ENCODE measurements around the gene TLCD4.

Gene TLCD4

DNA sequence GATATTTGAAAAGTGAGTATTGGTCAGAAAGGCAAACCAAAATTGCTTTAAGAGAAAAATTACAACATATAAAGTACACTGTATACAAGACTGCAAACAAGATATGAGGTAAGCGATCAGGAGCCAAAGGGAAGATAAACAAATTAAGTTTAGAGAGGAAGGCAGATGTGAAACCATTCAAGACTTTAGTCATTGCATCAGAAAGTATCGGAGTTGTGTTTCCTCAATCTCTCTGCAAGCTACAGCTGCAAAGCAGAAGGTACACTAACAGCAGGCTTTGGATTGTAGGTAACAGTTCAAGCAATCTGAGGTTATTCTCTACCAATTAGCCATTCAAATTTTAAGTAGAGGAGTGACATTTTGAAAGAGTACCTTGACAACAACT lies 21.3 kb upstream of the TLCD4 start:
- no peak for DNase-seq (ENCODE audit: low read depth)
- no peak overlapping the region for H3K4me3 ChIP-seq (ENCODE audit: control insufficient read depth, low read depth, low read length)
- TF ChIP-seq, protein P1, sequence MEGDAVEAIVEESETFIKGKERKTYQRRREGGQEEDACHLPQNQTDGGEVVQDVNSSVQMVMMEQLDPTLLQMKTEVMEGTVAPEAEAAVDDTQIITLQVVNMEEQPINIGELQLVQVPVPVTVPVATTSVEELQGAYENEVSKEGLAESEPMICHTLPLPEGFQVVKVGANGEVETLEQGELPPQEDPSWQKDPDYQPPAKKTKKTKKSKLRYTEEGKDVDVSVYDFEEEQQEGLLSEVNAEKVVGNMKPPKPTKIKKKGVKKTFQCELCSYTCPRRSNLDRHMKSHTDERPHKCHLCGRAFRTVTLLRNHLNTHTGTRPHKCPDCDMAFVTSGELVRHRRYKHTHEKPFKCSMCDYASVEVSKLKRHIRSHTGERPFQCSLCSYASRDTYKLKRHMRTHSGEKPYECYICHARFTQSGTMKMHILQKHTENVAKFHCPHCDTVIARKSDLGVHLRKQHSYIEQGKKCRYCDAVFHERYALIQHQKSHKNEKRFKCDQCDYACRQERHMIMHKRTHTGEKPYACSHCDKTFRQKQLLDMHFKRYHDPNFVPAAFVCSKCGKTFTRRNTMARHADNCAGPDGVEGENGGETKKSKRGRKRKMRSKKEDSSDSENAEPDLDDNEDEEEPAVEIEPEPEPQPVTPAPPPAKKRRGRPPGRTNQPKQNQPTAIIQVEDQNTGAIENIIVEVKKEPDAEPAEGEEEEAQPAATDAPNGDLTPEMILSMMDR (IDR thresholded peaks at IDR 0.05; ENCODE audit: control insufficient read depth, insufficient read depth, low read depth, low read length, missing control alignments): no peak

DNA sequence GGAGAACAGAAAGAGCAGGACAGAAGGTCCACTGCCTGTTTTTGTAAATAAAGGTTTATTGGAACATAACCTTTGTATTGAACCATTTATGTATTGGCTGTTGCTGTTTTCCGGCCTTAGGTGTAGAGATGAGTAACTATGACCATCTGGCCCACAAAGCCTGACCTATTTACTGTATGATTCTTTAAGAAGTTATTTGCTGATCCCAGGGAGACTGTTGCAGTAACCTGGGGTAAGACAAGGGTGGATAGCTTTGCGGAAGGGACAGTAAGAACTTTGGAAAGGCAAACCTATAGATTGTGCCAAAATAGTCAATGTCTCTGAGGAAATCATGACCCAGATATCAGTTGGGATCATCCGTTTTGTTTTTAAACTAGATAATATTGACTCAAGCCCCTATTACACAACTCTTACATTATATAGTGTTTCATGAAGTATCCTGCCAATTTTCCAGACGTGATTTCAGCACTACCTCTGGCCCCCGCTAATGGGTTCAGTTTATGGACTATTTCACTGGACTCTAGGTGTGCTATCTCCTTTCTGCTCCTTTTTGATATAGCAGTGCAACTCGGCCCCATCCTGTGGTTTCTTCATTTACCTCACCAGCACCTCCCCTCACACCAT lies 20.8 kb upstream of the TLCD4 start:
- H3K4me3 ChIP-seq (ENCODE audit: control insufficient read depth, low read depth, low read length): no peak overlapping the region
- TF ChIP-seq, protein P1 (IDR thresholded peaks at IDR 0.05; ENCODE audit: control insufficient read depth, insufficient read depth, low read depth, low read length, missing control alignments): no peak
- DNase-seq (ENCODE audit: low read depth): no peak

DNA sequence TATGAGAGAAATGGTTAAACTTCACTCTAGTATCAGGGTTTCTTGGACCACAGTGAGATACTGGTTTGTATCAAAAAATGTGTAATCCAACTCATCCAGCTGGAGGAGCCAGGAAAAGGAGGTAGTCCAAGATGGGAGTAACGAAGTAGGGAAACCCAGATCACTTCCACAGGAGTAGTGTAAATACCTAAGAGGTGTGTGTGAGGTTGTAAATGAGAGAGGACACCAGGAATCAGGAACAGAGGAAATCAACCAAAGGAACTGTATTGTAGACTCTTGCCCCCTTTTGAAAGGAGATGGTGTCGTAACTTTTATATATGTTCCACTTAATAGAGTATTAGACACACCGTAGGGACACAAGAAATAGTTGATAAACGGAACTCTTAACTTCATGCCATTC lies 19.7 kb upstream of the TLCD4 start:
- TF ChIP-seq, protein P1 (IDR thresholded peaks at IDR 0.05; ENCODE audit: control insufficient read depth, insufficient read depth, low read depth, low read length, missing control alignments): no peak
- no peak for DNase-seq (ENCODE audit: low read depth)
- no peak overlapping the region for H3K4me3 ChIP-seq (ENCODE audit: control insufficient read depth, low read depth, low read length)

DNA sequence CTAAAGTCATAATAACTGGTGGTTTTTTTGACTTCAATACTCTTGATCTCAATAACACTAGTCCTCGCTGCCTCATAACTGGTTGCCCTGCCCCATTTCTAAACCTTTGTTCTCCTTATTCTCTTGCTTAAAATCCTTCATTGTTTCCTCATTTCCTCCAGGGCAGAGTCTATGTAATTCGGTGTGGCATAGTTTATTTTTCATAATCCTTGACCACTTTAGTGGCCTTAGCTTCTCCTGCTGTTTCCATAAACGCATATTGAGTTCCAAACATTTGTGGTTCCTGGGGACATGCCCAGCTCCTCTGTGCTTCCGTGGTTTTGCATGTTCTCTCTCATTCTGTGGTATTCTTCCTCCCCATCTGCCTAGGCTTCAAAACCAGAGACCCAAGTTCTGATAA lies 19.0 kb upstream of the TLCD4 start:
- no peak overlapping the region for H3K4me3 ChIP-seq (ENCODE audit: control insufficient read depth, low read depth, low read length)
- TF ChIP-seq, protein P1 (IDR thresholded peaks at IDR 0.05; ENCODE audit: control insufficient read depth, insufficient read depth, low read depth, low read length, missing control alignments): no peak
- DNase-seq (ENCODE audit: low read depth): peak; percentile 2

DNA sequence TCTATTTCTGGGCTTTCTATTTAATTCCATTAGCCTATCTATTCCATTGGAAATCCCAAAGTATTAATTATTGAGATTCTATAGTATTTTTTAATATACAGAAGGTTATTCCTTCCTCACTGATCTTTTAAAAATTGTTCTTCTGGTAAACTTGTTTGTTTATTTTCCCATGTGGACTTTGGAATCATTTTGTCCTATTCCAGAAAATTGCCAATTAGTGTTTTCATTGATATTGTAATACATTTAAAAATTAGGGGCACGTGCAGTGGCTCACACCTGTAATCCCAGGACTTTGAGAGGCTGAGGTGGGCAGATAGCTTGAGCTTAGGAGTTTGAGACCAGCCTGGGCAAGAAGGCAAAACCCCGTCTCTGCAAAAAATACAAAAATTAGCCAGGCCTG lies 8.4 kb upstream of the TLCD4 start:
- TF ChIP-seq, protein P1 (IDR thresholded peaks at IDR 0.05; ENCODE audit: control insufficient read depth, insufficient read depth, low read depth, low read length, missing control alignments): no peak

DNA sequence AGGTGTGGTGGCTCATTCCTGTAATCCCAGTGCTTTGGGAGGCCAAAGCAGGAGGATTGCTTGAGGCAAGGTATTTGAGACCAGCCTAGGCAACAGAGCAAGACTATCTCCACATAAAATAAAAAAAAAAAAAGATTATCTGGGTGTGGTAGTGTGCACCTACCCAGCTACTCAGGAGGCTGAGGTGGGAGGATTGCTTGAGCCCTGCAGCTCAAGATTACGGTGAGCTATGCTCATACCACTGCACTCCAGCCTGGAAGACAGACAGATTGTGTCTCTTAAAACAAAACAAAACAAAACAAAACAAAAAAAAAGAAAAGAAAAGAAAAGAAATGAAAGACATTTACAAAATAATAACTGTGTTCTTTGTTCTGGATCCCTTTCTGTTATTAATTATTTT lies 6.1 kb upstream of the TLCD4 start:
- TF ChIP-seq, protein P1 (IDR thresholded peaks at IDR 0.05; ENCODE audit: control insufficient read depth, insufficient read depth, low read depth, low read length, missing control alignments): no peak
- no peak for DNase-seq (ENCODE audit: low read depth)
- H3K4me3 ChIP-seq (ENCODE audit: control insufficient read depth, low read depth, low read length): no peak overlapping the region

More for the DNA sequence above, 8.4 kb upstream of the TLCD4 start:
- no peak for DNase-seq (ENCODE audit: low read depth)
- no peak overlapping the region for H3K4me3 ChIP-seq (ENCODE audit: control insufficient read depth, low read depth, low read length)

DNA sequence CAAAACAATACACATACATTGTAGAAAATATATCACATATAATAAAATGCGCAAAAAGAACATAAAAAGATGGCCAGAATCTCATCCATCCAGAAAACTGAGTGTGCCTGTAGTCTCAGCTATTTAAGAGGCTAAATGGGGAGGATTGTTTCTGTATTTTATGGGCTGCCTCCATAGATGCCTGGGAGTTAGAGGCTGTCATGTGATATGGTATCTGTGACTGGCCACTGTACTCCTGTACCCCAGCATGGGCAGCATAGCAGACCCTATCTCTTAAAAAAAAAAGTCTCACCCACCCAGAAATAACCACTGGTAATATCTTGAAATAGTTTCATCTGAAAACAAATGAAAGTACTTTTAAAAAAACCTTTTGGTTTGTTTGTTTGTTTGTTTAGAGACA lies 3.5 kb upstream of the TLCD4 start:
- H3K4me3 ChIP-seq (ENCODE audit: control insufficient read depth, low read depth, low read length): no peak overlapping the region
- DNase-seq (ENCODE audit: low read depth): no peak
- TF ChIP-seq, protein P1 (IDR thresholded peaks at IDR 0.05; ENCODE audit: control insufficient read depth, insufficient read depth, low read depth, low read length, missing control alignments): no peak

All from AG09309 (cell line).